ENCODE results near the gene BATF.
"Not testable (repeated sequence)": the region's sequence is repeated elsewhere in the genome, so short reads cannot be mapped to it uniquely, and the experiment has no call there.

Gene BATF, protein sequence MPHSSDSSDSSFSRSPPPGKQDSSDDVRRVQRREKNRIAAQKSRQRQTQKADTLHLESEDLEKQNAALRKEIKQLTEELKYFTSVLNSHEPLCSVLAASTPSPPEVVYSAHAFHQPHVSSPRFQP

DNA sequence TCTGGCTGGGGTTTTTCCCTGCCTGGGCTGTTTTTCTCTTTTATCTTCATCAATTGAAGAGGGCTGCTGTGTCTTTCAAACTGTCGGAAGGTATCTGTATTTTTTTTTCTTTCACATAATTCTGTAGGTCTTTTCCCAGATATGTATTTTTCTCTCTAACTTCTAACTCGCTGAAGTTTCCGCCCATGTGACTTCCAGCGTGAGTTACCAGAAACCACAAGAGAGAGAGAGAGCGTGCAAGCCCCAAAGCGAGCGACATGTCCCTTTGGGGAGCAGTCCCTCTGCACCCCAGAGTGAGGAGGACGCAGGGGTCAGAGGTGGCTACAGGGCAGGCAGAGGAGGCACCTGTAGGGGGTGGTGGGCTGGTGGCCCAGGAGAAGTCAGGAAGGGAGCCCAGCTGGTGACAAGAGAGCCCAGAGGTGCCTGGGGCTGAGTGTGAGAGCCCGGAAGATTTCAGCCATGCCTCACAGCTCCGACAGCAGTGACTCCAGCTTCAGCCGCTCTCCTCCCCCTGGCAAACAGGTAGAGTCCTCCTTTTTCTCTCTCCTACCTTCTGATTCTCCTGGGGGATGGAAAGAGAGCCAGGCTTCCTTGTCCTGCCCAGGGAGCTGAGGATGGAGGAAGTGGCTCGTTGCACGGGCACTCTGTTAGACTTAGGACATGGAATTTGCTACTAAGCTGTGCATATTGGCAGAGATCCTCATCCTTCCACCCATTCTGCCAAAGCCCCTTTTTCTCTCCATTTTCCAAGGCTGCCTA is at the start of gene BATF:
BATF (plus strand) TSS at position 246 of the 759 bp plus-strand sequence; CDS start at position 460, 214 bp downstream.
- DNase-seq: no peak

DNA sequence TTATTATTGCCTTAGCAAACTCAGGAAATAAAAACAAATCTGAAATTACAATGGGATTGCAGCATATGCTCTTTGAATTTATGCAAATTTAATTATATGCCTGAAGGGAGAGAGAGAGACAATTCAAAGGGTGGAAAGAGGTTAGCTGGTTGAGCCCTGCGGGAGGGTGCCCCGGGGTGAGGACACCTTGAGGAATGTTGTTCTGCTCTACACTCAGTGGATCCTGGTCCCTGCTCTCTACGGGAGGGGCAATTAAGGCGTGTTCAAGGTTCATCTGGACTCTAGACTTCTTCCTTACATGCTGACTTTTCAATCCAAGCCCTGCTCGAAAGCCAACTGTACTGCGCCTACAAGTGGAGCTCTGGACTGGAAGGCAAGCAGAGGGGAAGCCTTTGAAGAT is 48.1 kb upstream of the BATF start:
- not testable (repeated sequence) for DNase-seq

DNA sequence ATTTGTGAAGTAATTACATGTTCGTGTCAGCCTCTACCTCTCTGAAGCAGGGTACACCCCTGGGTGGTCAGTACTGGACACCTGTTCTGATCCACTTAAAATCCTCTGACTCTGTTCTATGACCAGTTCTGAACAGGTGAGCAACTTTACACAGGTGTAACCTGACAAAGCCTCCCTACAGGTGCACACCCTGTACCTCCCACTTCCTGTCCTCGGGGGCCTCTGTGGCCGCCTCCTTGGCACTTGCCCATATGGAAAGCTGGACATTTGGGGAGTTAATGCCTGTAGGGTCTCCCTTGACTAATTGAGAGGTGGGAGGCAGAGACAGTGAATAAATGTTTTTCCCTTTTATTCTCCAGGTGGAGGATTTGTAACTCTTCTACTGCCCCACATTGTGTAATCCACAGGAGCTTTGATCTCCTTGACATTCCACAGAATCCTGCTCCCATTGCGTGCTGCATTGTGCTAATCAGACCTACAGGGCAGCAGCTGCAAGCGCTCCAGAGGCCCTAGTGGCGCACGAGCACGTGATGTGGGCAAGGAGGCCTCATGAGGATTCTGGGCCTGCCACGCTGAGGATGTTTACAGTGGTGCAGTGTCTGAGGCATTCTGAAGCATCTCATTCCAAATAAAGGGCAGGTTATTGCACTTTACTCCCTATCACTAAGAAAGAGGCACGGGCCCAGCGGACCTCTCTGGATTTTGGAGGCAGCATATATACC is 45.8 kb upstream of the BATF start:
- no peak for DNase-seq

DNA sequence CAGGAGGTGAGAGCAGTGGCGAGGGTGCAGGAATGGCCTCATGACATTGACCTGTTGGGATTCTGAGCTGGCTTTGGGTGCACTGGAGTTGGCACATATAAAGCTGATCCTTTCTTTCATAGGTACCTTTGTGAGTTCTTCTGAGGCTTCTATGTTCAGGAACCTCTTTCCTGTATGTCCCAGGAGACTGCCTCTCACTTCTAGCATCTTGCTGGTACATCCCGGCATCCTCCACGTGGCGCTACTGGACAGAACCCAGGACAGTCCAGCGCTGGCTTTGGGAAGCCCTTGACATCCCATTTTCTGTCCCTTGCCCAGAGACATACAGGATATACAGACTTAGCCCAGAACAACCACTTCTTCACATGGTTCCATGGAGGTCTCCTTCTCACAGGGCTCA is 44.4 kb upstream of the BATF start:
- no peak for DNase-seq

DNA sequence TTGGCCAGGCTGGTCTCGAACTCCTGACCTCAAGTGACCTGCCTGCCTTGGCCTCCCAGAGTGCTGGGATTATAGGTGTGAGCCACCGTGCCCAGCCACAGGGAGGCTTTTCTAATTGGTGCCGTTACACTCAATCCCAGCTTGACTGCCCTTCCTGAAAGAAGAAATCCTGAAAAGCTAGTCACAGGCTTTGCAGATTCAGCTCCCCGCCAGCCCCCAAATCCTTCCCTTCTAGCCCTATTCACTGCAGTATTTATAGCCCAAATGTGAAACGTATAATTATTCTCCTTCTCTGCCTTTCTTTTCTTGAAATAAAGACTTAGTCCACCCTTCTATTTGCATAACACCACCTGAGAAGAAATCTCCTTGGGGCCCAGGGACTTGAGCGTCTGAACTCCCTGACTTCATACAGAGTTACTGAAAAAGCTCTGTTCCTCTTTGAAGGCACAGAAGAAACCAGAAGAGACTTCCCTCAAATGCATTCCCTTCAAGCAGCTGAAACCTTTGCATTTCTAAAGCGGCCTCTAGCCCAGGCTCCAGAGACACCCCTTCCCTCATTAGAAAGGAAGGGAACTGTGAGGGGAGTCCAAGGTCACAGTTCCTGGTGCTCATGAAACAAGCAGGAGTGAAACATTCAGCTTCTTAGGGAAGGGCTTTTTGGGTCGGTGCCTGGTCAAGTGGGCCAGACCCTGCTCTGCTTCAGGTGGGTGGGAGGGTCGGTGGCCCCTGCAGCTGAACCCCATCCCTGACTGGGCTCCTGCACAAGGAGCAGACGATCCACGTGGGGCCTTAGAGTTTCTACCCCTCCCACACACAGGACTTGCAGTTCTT is 42.3 kb upstream of the BATF start:
- DNase-seq: no peak

DNA sequence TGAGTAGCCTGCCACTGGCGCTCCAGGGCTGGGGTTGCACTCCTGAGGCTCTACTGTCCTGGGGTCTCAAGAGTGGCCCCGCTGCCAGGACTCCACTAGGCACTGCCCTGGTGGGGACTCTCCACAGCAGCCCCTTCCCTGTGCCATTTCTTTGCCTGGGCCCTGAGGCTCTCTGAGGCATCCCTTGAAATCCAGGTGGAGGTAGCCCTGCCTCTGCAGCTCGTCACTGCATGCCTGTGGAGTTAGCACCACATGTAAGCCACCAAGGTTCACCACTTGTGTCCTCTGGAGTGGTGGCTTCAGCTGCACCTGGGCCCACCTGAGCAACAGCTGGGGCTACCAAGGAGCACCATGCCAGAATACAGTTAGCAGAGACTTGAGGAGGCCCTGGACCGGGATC is 39.9 kb upstream of the BATF start:
- no peak for DNase-seq

DNA sequence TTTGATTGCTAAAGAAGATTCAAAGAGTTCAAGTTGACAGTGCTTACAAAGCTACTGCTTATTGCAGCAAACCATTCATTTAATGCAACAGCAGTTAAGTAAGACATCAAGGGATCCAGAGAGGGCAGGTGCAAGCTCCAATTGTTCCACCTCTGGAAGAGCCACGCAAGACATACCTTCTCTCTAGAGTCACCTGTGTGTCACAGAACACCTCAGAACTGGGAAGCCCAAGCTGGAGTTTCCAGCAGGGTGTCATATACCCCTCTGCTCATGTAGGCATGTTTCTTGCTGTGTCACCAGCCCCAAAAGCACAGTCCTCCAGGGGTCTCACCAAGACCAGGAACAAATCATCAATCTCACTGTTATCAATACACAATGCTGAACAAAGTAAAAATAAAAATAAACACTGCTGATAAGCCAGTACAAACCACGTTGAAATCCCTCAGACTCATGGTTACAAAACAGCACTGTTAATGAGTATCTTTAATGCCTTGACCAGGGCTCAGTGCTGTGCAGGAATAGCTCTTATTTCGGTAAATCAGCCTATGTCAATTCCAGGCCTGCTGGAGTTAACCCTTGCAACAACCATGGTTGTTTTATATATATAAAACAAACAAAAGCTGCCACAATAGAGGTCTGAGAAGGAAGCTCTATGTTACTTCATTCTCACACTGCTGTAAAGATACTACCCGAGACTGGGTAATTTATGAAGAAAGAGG is 37.4 kb upstream of the BATF start:
- DNase-seq: no peak

DNA sequence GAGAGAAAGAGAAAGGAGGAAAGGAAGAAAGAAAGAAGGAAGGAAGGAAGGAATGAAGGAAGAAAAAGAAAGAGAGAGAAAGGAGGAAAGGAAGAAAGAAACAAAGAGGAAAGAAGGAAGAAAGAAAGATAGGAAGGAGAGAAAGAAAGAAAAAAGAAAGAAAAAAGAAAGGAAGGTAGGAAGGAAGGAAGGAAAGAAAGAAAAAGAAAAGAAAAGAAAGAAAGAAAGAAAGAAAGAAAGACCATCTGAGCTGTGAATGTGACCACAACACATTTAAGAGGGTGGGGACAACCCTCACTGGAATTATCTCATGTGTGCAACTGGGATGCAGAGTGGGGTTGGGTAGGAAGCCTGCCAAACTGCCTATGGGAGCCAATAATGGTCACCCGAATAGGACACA is 36.0 kb upstream of the BATF start:
- no peak for DNase-seq

DNA sequence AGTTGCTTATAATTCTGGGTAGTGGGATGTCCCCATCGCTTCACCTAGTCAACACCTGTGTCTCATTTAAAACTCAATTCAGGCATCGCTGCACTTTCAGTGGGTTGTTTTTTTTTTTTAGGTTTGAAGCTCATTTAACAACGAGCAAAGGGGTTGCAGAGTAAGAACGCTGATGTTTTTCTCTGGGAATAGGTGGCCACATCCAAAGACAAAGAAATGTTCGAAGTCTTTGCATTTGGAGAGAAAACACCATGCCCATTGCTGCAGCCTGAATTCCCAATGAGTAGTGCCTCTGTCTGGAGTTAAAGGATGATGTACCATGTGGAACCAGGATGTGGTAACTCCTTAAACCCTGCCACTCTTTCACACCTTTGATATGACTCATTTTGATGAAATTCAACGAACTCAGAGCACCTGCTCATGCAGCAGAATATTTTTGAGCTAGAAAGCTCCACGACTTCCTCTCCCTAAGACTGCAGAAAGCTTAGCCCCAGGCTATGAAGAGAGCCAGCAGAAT is 35.1 kb upstream of the BATF start:
- DNase-seq: no peak

DNA sequence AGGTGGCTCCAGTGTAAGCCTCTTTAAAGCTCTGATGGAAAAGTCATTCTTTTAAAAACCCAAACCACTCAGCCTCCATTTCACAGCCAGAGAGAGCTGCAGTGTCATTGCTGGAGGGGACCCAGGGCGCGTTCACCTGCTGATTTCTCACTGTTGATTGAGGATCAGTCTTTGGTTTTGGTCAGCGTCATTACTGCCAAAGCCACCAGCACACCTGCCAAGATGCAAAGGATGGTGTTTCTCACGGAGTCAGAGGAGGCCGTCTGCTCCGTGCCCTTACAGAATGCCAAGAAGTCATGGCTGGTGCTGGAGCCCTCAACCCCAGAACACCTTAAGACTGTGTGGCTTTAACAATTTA is 32.8 kb upstream of the BATF start:
- DNase-seq: no peak

DNA sequence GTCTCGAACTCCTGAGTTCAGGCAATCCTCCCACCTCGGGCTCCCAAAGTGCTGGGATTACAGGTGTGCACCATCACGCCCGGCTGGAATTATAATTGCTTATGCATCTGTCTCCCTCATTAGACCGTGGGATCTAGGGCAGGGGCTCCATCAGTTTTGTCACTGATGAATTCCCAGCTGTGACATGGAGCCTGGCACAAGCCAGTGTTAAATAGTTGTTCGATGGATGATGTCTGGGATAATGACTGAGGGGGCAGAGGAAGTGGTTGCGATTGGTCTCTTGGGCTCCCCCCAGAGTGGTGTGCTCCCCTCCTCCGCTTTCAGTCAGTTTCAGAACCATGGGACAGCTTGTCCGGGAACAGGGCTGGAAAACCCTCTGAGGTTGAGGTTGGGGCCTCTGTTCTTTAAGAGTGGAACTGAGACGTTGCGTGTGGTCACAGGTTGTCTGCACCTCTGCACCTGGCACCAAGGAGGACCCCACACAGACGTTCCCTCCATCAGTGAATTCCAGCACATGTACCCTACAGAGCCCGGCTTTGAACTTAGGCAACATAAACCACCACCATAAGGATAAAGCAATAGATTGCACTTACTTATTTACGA is 30.8 kb upstream of the BATF start:
- no peak for DNase-seq

DNA sequence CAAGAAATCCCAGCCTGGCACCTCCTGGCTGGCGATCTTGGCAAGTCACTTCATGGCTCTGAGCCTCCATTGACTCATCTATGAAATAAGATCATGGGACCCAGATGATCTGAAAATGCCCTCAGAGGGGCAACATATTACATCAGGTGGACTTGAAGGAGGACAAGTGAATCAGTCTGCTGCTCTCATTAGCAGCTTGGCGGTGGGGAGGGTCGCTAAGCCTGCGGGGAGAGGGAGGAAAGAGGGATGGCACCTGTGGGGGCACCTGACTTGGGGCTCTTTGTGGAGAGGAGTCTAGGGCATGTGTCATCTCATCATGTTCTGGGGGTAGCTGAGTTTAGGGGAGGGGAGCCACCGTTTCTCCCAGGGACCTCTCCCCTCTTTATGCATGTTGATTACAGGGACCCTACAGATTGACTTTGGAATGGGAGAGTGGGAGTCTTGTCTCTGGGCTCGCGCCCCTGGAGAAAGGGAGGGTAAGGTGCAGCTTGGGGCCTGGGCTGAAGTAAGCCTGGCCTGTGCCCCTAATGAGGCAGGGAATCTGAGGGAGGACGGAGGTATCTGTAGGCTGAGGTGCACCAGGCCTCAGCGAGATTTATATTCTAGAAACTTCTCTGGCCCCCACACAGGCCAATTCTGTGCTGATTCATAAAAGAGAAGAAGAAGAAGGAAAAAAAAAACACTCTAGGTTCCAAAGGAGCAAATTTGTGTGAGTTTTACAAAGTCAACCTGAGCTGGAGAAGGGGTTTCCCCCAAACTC is 29.3 kb upstream of the BATF start:
- no peak for DNase-seq

DNA sequence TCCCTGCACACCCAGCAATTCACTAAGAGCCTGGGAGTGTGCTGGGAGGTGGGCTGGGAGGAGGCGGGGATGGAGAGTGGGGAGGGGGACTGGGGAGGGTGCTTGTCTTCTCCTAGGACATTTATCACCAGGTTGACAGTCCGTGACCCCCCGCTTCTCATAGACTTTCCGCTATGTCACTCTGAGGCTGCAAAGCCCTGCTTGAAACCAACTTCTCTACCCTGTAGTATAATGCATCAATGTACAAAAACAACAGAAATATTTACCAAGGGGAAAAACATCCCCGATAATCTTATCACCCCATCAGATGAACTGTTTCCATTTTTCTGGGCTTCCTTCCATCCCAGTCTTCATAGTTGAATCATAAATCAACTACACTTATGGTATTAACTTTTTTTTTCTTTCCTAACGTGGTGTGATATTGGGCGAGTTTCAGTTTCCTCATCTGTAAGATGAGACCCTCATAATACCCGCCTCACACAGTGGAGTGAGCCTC is 28.6 kb upstream of the BATF start:
- no peak for DNase-seq

DNA sequence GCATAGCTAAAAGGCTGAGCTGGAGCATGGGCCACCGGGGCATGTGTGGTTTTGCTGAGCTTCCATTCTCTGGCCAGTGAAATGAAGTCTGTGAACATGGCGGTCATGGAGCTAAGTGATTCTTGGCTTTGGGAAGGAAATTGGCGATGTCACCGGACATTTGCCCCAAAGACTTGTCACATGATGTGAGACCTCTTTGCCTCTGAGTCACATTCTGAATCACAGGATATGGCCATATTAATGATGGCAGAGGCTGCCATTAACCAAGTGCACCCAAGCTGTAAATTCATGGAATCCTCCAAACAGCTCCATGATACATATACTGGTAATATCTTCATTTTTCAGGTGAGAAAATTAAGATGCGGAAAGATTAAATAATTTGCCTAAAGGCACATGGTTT is 27.4 kb upstream of the BATF start:
- DNase-seq: no peak

DNA sequence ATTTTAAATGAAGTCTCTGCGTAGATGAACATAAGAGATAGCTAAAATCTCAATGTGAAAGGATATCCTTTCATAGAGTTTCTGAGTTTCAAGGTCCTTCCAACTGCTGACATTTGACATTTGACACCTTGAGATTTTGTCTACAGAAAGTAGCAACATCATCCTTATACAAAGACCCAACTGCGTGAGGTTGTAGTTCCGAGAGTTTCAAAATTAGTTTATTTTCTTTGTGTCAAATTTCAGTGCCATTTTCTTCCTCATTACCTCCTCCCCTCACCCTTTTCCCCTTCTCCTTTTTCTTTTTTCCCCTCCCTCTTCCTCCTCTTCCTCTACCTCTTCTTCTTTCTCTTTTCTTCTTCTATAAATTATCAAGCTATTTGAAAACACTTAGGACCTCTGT is 26.9 kb upstream of the BATF start:
- no peak for DNase-seq

DNA sequence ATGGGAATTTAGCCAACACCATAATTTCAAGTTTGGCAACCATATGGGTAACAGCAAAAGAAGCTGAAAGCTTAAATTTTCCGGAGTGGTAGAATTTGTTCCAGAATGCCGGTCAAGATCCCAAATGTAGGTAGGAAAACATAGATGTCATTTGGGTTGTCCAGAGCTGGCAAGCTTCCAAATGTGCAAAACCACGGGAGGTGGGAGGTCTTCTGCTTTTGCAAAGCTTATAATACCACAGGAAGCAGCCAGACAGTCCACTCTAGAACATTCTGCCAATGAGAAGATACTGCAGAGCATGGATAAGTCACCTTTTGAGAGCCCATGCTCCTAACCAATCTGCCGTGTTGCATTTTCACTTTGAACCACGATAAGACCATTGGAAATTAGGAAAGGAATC is 26.4 kb upstream of the BATF start:
- no peak for DNase-seq

DNA sequence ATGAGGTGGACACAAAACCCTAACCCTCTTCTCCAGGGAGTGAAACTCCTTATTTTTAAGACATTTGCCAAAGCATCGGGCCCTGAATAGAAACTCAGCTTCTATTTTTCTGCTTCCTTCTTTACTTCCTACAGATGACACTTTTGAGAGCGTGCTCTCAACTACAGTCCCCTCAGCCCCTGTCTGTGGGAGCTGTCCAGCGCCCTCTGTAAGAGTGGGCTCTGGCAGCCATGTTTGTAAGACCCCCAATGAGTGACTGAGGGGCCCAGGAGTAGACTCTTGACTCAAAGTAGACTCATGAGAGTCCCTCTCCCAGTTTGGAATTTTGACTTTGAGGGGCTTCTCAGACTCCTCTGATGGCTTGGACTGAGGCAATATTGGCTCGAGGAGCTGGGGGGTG is 25.5 kb upstream of the BATF start:
- no peak for DNase-seq

DNA sequence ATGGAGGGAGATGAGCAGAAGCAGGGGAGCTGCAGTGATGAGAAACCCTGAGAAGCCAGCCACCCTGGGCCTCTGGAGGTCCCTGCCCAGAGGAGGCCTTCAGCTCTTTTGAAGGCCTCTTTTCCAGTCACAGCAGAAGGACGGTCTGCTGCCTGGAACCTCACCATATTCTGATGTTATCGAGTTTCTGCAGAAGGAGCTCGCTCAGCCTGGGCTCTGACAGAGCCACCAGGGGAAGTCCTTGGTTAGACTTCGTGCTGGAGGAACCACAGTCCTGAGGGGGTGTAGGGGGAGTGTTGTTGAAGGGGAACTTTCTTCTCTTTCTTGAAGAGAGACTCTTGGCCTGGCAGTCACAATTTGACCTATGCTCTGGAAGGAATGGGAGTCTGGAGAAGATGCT is 25.1 kb upstream of the BATF start:
- no peak for DNase-seq

DNA sequence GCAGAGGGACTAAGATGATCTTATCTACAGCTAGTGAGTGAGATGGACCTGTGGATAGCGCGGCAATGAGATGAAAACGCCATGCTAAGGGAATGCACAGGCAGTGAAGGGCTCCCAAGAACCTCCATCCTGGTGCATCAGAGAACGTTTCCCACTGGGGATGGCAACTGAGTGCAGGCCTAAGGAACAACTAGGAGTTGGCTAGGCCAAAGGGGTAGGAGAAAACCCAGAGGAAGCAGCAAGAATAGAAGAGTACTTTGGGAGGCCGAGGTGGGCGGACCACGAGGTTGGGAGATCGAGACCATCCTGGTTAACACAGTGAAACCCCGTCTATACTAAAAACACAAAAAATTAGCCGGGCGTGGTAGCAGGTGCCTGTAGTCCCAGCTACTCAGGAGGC is 24.6 kb upstream of the BATF start:
- no peak for DNase-seq

DNA sequence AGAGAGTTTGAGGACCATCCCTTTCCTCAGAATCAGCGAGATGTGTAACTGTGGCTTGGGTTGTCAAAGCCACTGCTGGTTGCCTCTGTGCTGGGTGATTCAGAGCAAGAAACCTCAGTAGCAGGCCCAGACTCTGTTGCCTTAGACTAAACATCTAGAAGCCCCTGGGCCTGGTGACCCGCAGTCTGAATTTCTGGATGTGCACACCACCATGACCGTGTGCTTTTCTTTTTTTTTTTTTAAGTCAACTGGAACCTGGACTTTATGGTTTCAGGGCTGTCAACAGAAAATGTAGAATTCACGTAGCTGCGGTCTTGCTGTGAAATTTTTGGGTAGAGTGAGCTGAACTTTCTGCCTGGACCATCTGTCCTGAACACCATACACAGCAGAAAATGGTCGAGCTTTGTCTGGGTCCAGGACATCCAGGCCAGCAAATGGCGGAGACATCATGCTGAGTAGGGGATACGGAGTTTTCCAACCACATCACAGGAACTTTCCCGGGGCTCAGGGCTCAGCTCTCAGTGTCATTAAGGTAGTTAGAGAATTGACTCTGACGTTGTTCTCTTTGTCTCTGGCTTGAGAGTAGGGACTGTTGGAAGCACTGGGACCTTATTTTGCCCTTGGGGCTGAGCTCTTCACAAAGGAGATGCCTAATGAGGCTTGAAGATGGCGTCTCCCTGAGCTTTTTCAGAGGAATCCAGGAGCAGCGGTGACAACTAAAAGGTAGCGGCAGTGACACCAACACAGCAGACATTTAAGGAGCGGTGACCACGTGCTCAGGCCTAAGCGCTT is 23.0 kb upstream of the BATF start:
- no peak for DNase-seq
